GM21825 (cell line): Measurements from ENCODE around the gene SFTPA2.
"Not testable (repeated sequence)": the region's sequence is repeated elsewhere in the genome, so short reads cannot be mapped to it uniquely, and the experiment has no call there.

Experiments used
- ATAC-seq: cut with Tn5 transposase; IDR thresholded peaks from one replicate; pipeline ENCODE4 v1.9.1; 2021; ENCODE audit warnings: mild to moderate bottlenecking, moderate library complexity; ENCODE audit not compliant: unreplicated experiment

Gene SFTPA2

DNA sequence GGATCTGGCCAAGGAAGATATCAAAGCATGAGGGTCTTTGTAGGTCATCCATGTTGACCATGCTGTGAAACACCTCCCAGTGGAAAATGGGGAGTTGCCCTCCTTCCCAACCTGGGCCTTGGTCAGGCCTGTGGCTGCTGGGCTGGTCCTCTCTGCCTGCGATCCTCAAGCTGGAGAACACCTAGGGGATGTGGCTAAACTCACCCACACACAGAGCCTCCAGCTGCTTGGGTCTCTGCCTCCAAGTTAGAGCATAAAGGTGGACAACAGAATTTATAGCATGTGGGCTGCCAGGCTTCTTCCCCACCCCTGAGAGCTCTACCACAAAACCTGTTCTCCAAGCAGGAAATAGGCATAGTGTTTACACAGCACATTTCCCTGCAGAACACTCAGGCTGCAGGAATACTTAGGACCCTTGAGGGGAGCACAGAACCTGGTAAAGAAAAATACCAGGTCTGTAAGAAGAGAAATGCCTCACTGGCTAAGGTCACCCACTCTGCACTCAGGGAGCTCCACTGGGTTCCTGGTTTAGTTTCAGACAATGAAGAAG, at the start of gene SFTPA2:
Gene SFTPA2, minus strand, starts transcription at position 248 of the 550 bp plus-strand sequence. CDS start 924 bp downstream, outside the sequence.
- no peak for ATAC-seq

GRCh38 chr10:79608505-79609375, 48.5 kb upstream of the SFTPA2 start:
- ATAC-seq = no peak

- no peak for ATAC-seq
Observed at GRCh38 chr10:79605308-79605707, 45.1 kb upstream of the SFTPA2 start.

DNA sequence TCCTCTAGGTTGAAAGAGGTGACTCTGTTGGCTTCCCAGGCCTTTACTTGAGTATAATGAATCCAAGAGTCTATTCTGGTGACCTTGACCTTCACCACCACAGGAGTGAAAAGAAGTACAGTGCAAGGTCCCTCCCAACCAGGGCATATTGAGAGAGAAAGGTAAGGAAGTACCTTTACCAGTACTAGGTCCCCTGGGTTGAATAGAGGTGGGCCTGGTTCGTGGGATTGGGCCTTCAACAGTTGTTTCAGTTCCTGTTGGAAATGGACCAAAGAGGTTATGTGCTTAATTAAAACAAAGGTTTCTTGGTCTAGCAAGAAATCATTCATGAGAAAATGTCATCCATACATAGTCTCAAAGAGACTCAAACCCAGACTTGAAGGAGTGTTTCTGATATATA, 44.1 kb upstream of the SFTPA2 start:
- no peak for ATAC-seq

- no peak for ATAC-seq
Observed at GRCh38 chr10:79602953-79603352, 42.7 kb upstream of the SFTPA2 start.

- no peak for ATAC-seq
Observed at GRCh38 chr10:79601939-79602338, 41.7 kb upstream of the SFTPA2 start.

DNA sequence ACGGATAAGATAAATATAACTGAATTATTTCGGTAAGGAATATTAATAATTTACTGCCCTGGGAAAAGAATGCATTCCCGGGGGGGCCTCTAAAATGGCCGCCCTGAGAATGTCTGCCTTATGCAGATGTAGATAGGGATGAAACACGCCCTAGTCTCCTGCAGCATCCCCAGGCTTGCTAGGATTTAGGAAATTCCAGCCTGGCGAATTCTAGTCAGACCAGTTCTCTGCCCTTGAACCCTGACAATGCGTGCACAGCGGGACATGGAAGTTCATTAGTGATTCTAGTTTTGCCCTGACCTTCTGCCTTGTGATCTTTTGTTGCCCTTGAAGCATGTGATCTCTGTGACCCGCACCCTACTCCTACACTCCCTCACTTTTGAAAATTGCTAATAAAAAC, 39.4 kb upstream of the SFTPA2 start:
- ATAC-seq = not testable (repeated sequence)

DNA sequence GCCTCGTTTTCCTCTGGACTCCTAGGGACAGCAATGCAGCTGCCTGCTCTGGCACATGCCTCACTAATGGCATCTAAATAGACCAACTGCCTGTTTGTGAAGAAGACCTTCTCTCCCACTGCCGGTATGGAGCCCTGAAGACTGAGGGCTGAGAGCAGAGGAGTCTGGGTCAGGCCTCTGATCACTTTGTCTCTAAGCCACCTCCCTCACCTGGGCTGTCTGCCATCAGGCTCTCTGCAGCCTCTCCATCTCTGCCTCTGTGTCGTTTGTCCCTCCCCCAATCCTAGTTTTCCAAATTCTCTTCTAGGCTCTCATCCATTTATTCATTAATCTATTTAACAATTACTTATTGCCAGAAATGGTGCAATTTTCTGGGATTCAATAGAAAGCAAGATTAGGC, 35.3 kb upstream of the SFTPA2 start:
- ATAC-seq = no peak

DNA sequence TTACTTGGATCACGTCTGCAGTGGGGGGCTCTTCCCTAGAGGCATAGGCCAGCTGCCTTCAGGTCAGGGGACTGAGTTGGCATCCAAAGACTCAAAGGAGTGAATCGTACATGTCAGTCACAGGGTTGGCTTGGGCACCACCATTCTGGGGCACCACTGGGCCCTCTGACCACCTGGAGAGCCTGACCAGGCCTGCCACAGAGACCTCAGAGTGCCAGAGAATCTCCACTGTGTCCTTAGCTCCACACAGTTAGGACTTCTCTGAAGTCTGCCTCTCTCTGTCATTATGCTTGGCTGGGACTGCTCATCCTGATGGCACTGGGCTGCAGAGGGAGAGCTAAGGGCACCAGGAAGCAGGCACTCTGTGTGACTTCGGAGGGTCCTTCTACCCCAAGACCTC, 34.4 kb upstream of the SFTPA2 start:
- not testable (repeated sequence) for ATAC-seq

DNA sequence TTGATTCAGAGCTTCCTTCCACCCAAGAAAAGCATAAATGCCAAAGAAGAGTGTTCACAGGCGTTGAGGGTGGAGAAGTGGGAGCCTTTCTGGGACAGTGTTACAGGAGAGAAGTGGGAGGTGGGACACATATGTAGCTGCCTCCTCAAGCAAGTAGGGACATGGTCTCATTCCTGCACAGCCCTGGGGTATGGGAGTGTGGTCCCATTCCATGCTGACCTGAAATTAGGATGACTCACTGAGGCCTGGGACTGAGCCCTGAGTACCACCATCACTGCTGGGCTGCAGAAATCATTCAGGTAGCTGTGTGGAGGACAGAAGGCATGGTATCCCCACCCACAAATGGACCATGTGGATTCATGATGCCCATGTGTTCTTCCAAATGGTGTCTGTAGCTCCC, 33.2 kb upstream of the SFTPA2 start:
- ATAC-seq = no peak

- no peak for ATAC-seq
Observed at GRCh38 chr10:79588800-79589199, 28.6 kb upstream of the SFTPA2 start.

DNA sequence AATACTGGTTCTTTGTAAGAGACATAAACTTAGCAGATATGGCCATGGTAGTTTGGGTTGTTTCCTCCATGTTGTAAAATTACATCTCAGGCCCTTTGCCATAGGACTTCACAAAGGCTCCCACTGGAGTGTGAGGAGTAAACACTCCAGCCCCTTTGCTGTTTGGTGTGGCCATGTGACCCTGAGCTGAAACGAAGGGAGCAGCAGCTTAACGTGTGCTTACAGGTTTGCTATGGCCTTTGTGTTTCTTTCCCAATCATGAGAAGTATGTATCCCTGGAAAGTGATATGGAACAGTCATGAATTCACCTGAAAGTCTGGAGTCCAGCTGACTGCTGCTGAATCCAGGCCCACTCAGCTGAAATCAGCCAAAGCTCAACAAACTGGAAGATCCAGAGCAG, 26.7 kb upstream of the SFTPA2 start:
- ATAC-seq = no peak

GRCh38 chr10:79585870-79586527, 25.8 kb upstream of the SFTPA2 start:
- ATAC-seq = no peak

DNA sequence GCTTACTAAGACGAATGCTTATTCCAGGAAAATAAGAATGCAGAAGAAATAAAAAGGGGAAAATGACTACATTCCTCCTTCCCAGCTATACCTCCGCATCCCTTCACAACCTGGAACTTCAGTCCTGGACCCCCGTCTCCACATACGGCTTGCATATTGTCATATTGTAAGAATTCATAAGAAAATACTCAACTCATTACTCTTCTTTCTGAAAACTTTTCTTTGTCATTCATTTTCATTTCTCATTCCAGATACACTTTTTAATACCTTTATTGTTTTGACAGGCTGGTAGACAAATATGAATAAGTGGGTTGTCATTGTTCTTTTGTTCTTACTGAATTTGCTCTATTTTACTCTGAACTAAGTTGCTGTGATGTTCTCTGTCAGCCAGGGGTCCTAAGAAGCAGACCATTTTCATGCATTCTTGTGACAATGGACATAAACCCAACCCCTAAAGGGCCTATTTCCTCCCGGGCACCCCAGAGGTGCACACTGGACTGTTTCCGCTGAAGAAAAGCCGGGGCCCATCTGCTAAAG, 23.3 kb upstream of the SFTPA2 start:
- ATAC-seq = no peak

DNA sequence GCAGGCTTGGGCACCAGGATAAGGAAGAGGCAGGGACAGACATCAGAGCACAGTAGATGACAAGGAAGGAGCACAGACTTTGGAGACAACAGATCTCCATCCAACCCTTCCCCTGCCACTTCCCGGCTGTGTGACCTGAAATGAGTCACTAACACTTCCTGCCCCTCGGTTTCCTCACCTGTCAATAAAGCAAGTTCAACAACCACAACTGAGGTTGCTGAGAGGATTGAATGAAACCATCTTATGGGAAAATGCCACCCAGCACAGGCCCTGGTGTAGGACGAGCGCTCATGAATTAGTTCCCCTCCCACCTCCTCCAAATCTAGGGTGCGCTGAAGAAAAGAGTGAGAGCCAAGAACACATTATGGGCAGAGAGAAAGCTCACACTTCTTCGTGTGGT, 22.7 kb upstream of the SFTPA2 start:
- ATAC-seq = not testable (repeated sequence)

- ATAC-seq = no peak
Observed at GRCh38 chr10:79582096-79582495, 21.9 kb upstream of the SFTPA2 start.

- ATAC-seq = no peak
Observed at GRCh38 chr10:79581044-79581443, 20.8 kb upstream of the SFTPA2 start.

DNA sequence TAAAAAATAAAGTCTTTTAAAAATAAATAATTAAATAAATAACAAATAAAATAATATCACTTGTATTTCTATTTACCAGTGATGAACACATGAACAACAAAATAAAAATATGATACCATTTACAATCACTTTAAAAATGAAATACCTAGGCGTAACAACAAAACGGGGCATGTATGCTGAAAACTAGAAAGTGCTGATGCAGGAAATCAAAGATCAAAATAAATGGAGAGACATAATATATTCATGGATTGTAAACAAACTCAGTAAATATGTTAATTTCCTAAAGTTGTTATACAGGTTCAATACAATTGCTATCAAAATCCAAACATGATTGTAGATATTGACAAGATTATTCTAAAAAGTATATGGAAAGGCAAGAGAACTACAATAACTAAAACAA, 19.2 kb upstream of the SFTPA2 start:
- no peak for ATAC-seq

DNA sequence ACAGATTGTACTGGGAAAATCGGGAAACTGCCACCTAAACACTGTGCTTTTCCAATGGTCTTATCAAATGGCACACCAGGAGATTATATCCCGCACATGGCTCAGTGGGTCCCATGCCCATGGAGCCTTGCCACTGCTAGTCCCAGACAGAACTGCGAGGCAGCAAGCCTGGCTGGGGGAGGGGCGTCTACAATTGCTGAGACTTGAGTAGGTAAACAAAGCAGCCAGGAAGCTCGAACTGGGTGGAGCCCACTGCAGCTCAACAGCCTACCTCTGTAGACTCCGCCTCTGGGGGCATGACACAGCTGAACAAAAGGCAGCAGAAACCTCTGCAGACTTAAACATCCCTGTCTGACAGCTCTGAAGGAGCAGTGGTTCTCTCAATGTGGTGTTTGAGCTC, 10.4 kb upstream of the SFTPA2 start:
- not testable (repeated sequence) for ATAC-seq

DNA sequence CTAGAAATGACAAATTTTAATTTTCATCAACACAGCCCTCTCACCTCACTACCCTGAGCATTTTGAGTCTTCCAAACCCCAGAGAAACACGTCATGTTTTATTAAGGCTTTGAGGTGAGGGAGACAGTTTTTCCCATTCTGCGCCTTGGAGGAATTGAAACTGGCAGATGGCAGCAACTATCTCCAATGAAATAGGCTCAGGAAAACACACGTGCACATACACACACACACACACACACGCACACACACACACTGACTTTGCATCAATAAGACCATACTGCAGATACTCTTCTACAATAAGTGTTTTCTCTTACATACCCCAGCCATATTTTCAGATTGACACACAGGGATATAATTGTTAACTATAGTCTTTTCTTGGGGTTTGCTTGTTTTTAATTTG, 3.2 kb upstream of the SFTPA2 start:
- ATAC-seq = no peak

DNA sequence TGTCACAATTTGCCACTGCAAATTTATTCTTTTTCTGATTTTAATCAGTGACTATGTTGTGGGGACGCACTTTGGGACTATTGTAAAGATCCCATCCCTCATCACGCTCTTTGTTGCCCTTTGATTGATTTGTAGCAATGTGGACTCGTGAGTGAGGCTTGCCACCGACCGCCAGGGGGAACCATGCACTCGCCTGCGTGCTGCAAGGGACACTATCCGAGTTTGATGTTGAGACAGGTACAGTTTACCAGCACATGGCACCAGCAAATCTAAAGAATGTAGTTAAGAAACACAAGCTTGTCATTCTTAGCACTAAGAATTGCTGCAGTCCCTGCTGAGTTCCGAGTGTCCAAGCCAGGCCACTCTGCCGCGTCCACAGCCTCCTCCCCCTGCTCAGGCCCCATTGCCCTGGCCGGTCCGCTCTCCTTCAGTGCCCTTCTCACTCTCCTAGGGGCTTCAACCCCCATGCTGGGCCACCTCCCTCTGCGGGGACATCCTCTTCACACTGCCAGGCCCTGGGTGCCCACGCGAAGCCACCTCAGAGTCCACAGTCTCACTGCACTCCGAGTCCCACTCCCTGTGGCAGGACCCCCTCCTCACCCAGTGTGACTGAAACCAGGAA, 2.0 kb upstream of the SFTPA2 start:
- ATAC-seq = peak; percentile 67
